CD4-positive, alpha-beta T cell treated with Interleukin-6 for 4 hours (primary cell): ENCODE measurements around the gene HS1BP3.
A peak's percentile ranks its signal among the peaks of the same experiment; 100 is the strongest.

Source experiments
- DNase-seq: peaks from one replicate; pipeline ENCODE4 v3.0.0-alpha.2; 2020; ENCODE audit warnings: mixed read lengths

The HS1BP3 gene

GRCh38 chr2:20645301-20645701, 5.6 kb downstream of the HS1BP3 start:
- DNase-seq: no peak

- no peak for DNase-seq
Measured at GRCh38 chr2:20643826-20644225, 7.1 kb downstream of the HS1BP3 start.

GRCh38 chr2:20643060-20643459, 7.8 kb downstream of the HS1BP3 start:
- no peak for DNase-seq

- DNase-seq: peak; percentile 81
Measured at GRCh38 chr2:20642055-20642971, 8.6 kb downstream of the HS1BP3 start.

GRCh38 chr2:20641123-20641985, 9.5 kb downstream of the HS1BP3 start:
- no peak for DNase-seq

- no peak for DNase-seq
Measured at GRCh38 chr2:20640411-20641122, 10.3 kb downstream of the HS1BP3 start.

- DNase-seq: no peak
Measured at GRCh38 chr2:20638646-20639430, 12.1 kb downstream of the HS1BP3 start.

GRCh38 chr2:20638014-20638413, 12.9 kb downstream of the HS1BP3 start:
- DNase-seq: no peak

GRCh38 chr2:20637147-20637546, 13.8 kb downstream of the HS1BP3 start:
- no peak for DNase-seq

GRCh38 chr2:20635675-20636584, 15.0 kb downstream of the HS1BP3 start:
- DNase-seq: peak; percentile 35

- no peak for DNase-seq
Measured at GRCh38 chr2:20635113-20635510, 15.8 kb downstream of the HS1BP3 start.

GRCh38 chr2:20634507-20635112, 16.3 kb downstream of the HS1BP3 start:
- no peak for DNase-seq

- DNase-seq: no peak
Measured at GRCh38 chr2:20633794-20634506, 16.9 kb downstream of the HS1BP3 start.

GRCh38 chr2:20633001-20633400, 17.9 kb downstream of the HS1BP3 start:
- no peak for DNase-seq

- no peak for DNase-seq
Measured at GRCh38 chr2:20632446-20632990, 18.4 kb downstream of the HS1BP3 start.

- no peak for DNase-seq
Measured at GRCh38 chr2:20631617-20632307, 19.1 kb downstream of the HS1BP3 start.

- DNase-seq: no peak
Measured at GRCh38 chr2:20630967-20631366, 19.9 kb downstream of the HS1BP3 start.

- DNase-seq: no peak
Measured at GRCh38 chr2:20629581-20630171, 21.2 kb downstream of the HS1BP3 start.

GRCh38 chr2:20629181-20629580, 21.7 kb downstream of the HS1BP3 start:
- no peak for DNase-seq
